HCT116 (cell line): ENCODE measurements around the gene CCL24. TPM values are rescaled to one million over a fixed set of nuclear protein-coding genes. Genes with fewer than 3 reads are reported as not detected.

ENCODE experiments used
- ATAC-seq: fragments of 200-7000 bp; cut with Tn5 transposase; 2 replicates; pipeline ENCODE4 v1.9.1; 2020; ENCODE audit warnings: mild to moderate bottlenecking, moderate library complexity
- BruUV-seq: library from RNA; stranded (reverse); fragments of 400-500 nt; replicated peaks from 2 replicates; lab custom pipeline; 2021; lab: Mats Ljungman, UMichigan
- CTCF ChIA-PET: fragments of 300-600 bp; sonication (Branson Sonifier 250); formaldehyde crosslinking; loops from one replicate; lab custom pipeline; 2021; ENCODE audit warnings: antibody characterized with exemption; lab: Charles Lee
- POLR2A ChIA-PET: fragments of 300-600, 350-600 bp; sonication (Branson Sonifier 250); formaldehyde crosslinking; loops from one replicate; lab custom pipeline; 2021; ENCODE audit warnings: antibody characterized with exemption; lab: Charles Lee
- RAD21 ChIA-PET, 2 experiments: fragments of 300-600 bp; sonication (Branson Sonifier 250); formaldehyde crosslinking; loops; one replicate each; lab custom pipeline; 2023; ENCODE audit warnings: low total read pairs in 2 of 2; ENCODE audit not compliant: uncharacterized antibody in 2 of 2, unreplicated experiment in 2 of 2, low non-redundant PET in 1 of 2; lab: Charles Lee
- DNase-seq: peaks from one replicate; pipeline ENCODE4 v3.0.0-alpha.2; 2010; ENCODE audit warnings: low read depth, low spot score
- H2AFZ ChIP-seq: fragments of 200-600 bp; shearing (Covaris generic), sonication (generic); 2 replicates; pipeline ENCODE4 v1.6.1; 2017; ENCODE audit warnings: low read depth, mixed run types, mixed read lengths, antibody characterized with exemption, low read length; ENCODE audit not compliant: poor library complexity, severe bottlenecking
- H3K27ac ChIP-seq: 2 replicates; pipeline ENCODE4 v1.5.1; 2012; ENCODE audit warnings: low read depth, low read length
- H3K27me3 ChIP-seq: fragments of 200-600 bp; sonication (generic); 2 replicates; pipeline ENCODE4 v1.6.1; 2016; ENCODE audit warnings: mixed run types, low read length, mixed read lengths; ENCODE audit not compliant: insufficient read depth
- H3K36me3 ChIP-seq, 2 experiments: fragments of 200-500 bp in 1 of 2; fragments of 200-600 bp in 1 of 2; sonication (Bioruptor generic) in 1 of 2; sonication (generic) in 1 of 2; 2 replicates each; pipeline versions ENCODE4 v1.5.1 to v1.6.1; 2014 to 2016; ENCODE audit warnings: low read length in 2 of 2, inconsistent platforms in 1 of 2, mixed read lengths in 1 of 2, mixed run types in 1 of 2; ENCODE audit not compliant: insufficient read depth in 2 of 2, control insufficient read depth in 1 of 2
- H3K4me1 ChIP-seq, 2 experiments: fragments of 200-600 bp in 1 of 2; sonication (generic) in 1 of 2; 2 replicates each; pipeline versions ENCODE4 v1.5.1 to v1.6.1; 2012 to 2017; ENCODE audit warnings: low read length in 2 of 2, inconsistent platforms in 1 of 2, mild to moderate bottlenecking in 1 of 2, mixed read lengths in 1 of 2, mixed run types in 1 of 2, moderate library complexity in 1 of 2; ENCODE audit not compliant: insufficient read depth in 2 of 2, control insufficient read depth in 1 of 2
- H3K4me2 ChIP-seq: fragments of 200-600 bp; sonication (generic); 2 replicates; pipeline ENCODE4 v1.6.1; 2017; ENCODE audit warnings: mixed run types, low read length, mixed read lengths
- H3K4me3 ChIP-seq, 2 experiments: fragments of 200-600 bp in 1 of 2; sonication (generic) in 1 of 2; replicated peaks in 1 of 2; 2 replicates each; pipeline ENCODE4 v1.5.1; 2011 to 2016; ENCODE audit warnings: low read length in 2 of 2, control low read depth in 1 of 2, low read depth in 1 of 2, mild to moderate bottlenecking in 1 of 2, mixed read lengths in 1 of 2, mixed run types in 1 of 2
- H3K79me2 ChIP-seq: fragments of 200-600 bp; sonication (generic); 2 replicates; pipeline ENCODE4 v1.6.1; 2017; ENCODE audit warnings: mild to moderate bottlenecking, mixed run types, low read length, moderate library complexity, mixed read lengths; ENCODE audit not compliant: insufficient read depth
- H3K9ac ChIP-seq: fragments of 200-600 bp; sonication (generic); 2 replicates; pipeline ENCODE4 v1.6.1; 2016; ENCODE audit warnings: low read length, mixed read lengths
- H3K9me2 ChIP-seq: fragments of 200-600 bp; sonication (generic), shearing (Covaris generic); 2 replicates; pipeline ENCODE4 v1.6.1; 2017; ENCODE audit warnings: mixed run types, mild to moderate bottlenecking, moderate library complexity; ENCODE audit not compliant: insufficient read depth
- H3K9me3 ChIP-seq, 2 experiments: fragments of 200-500 bp in 1 of 2; fragments of 200-600 bp in 1 of 2; sonication (Bioruptor generic) in 1 of 2; sonication (generic) in 1 of 2; 2 replicates each; pipeline ENCODE4 v1.6.1; 2014 to 2017; ENCODE audit warnings: low read length in 2 of 2, mixed read lengths in 2 of 2, inconsistent platforms in 1 of 2, low read depth in 1 of 2, mild to moderate bottlenecking in 1 of 2, mixed run types in 1 of 2, moderate library complexity in 1 of 2; ENCODE audit not compliant: control insufficient read depth in 1 of 2, insufficient read depth in 1 of 2
- H4K20me1 ChIP-seq: fragments of 200-600 bp; sonication (generic), shearing (Covaris generic); 2 replicates; pipeline ENCODE4 v1.6.1; 2017; ENCODE audit warnings: mixed run types, mild to moderate bottlenecking, moderate library complexity; ENCODE audit not compliant: insufficient read depth
- EZH2 ChIP-seq: fragments of 200-600 bp; sonication (generic); IDR thresholded peaks from 2 replicates; pipeline ENCODE4 v1.6.1; 2017; ENCODE audit warnings: antibody characterized with exemption, mixed run types
- EZH2phosphoT487 ChIP-seq: fragments of 200-600 bp; IDR thresholded peaks from 2 replicates; pipeline ENCODE4 v1.6.1; 2018; ENCODE audit warnings: antibody characterized with exemption, borderline replicate concordance
- FOSL1 ChIP-seq: IDR thresholded peaks from 2 replicates; pipeline ENCODE4 v1.6.1; 2012; ENCODE audit warnings: low read depth
- POLR2AphosphoS5 ChIP-seq: IDR thresholded peaks from 2 replicates; pipeline ENCODE4 v1.6.1; 2011; ENCODE audit warnings: mild to moderate bottlenecking, low read depth, low read length, moderate library complexity
- RAD21 ChIP-seq: IDR thresholded peaks from 2 replicates; pipeline ENCODE4 v1.6.1; 2012; ENCODE audit warnings: low read depth, mild to moderate bottlenecking
- SP1 ChIP-seq: IDR thresholded peaks from 2 replicates; pipeline ENCODE4 v1.6.1; 2012; ENCODE audit warnings: low read depth
- SRF ChIP-seq: IDR thresholded peaks from 2 replicates; pipeline ENCODE4 v1.6.1; 2012; ENCODE audit warnings: low read depth
- TCF7L2 ChIP-seq: IDR thresholded peaks from 2 replicates; pipeline ENCODE4 v1.7.0; 2011; ENCODE audit warnings: borderline replicate concordance, inconsistent platforms; ENCODE audit not compliant: insufficient read depth, insufficient read length; ENCODE audit errors: extremely low read depth
- YY1 ChIP-seq: IDR thresholded peaks from 2 replicates; pipeline ENCODE4 v1.6.1; 2011; ENCODE audit warnings: low read length, low read depth, moderate library complexity, mild to moderate bottlenecking; ENCODE audit not compliant: insufficient replicate concordance; ENCODE audit errors: extremely low read depth
- ZNF274 ChIP-seq: fragments of 200-500 bp; sonication (Bioruptor generic); IDR thresholded peaks from 2 replicates; pipeline ENCODE4 v1.6.1; 2014; ENCODE audit warnings: mild to moderate bottlenecking, low read depth, low read length, inconsistent platforms
- intact Hi-C: fragments of 100-400 bp; cut with micrococcal nuclease; formaldehyde crosslinking; loops from 2 replicates; pipeline ENCODE4 v1.10.0; 2022
- total RNA-seq: library from RNA; stranded (reverse); gene quantifications from one replicate; pipeline ENCODE4 v1.2.1, GENCODE V29; 2021; ENCODE audit not compliant: unreplicated experiment
- TF ChIP-seq, protein P1 (sequence below): IDR thresholded peaks from 2 replicates; pipeline ENCODE4 v1.6.1; 2011; ENCODE audit warnings: mild to moderate bottlenecking, low read length, moderate library complexity; ENCODE audit not compliant: insufficient replicate concordance; ENCODE audit errors: extremely low read depth
- TF ChIP-seq, protein P2 (sequence below): IDR thresholded peaks from 2 replicates; pipeline ENCODE4 v1.6.1; 2012
- TF ChIP-seq, protein P3 (sequence below), 3 experiments: fragments of 200-600 bp in 1 of 3; sonication (generic) in 1 of 3; IDR thresholded peaks in 2 of 3; conservative IDR thresholded peaks in 1 of 3; 2 replicates each; pipeline ENCODE4 v1.5.1; 2012 to 2017; ENCODE audit warnings: low read depth in 2 of 3, low read length in 2 of 3, antibody characterized with exemption in 1 of 3, borderline replicate concordance in 1 of 3, control low read depth in 1 of 3, mild to moderate bottlenecking in 1 of 3, mixed read lengths in 1 of 3, mixed run types in 1 of 3, moderate library complexity in 1 of 3; ENCODE audit not compliant: insufficient read depth in 1 of 3

The CCL24 gene
- total RNA-seq, 1 experiment from 2014 or later: not detected

DNA sequence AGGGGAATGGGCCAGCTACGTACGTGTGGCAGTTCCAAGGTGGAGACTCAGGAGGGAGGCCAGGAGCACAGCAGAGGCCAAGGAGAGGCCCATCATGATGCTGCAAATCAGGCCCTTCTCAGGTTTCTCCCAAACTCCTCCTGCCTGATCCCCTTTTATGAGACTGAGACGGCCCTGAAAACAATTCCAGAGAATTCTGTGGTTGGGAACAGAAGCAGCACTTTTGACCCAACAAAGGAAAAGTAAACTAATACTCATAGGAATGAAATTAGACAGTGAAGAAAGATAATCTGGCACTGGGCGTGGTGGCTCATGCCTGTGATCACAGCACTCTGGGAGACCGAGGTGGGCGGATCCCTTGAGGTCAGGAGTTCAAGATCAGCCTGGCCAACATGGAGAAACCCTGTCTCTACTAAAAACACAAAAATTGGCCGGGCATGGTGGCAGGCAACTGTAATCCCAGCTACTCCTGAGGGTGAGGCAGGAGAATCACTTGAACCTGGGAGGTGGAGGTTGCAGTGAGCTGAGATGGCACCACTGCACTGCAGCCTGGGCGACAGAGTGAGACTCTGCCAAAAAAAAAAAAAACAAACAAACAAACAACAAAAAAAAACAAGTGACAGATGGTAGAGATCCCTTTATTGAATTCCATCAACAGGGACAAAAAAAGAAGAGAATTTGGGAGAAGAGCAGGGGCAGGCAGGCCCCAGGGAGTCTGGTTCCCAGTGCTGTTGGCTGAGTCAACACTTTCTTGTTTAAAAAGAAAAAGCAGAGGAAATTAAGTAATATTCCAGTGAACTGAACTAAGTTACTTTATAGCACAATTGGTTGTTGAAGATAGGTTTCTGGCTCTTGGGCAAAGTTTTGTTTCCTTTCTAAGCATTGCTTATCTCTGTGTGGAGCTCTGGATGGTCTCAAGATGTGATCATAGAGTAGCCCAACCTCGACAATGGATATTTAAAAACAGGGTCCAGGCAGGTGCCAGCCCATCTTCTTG lies 41.2 kb downstream of the CCL24 start, which contains the start of gene CCL26:
Gene CCL26 (minus strand): TSS at position 131 of the 997 bp plus-strand sequence. CDS start 35 bp downstream, at position 96.
- TF ChIP-seq SRF: no peak
- TF ChIP-seq RAD21: no peak
- TF ChIP-seq EZH2phosphoT487: no peak
- TF ChIP-seq, protein P1, sequence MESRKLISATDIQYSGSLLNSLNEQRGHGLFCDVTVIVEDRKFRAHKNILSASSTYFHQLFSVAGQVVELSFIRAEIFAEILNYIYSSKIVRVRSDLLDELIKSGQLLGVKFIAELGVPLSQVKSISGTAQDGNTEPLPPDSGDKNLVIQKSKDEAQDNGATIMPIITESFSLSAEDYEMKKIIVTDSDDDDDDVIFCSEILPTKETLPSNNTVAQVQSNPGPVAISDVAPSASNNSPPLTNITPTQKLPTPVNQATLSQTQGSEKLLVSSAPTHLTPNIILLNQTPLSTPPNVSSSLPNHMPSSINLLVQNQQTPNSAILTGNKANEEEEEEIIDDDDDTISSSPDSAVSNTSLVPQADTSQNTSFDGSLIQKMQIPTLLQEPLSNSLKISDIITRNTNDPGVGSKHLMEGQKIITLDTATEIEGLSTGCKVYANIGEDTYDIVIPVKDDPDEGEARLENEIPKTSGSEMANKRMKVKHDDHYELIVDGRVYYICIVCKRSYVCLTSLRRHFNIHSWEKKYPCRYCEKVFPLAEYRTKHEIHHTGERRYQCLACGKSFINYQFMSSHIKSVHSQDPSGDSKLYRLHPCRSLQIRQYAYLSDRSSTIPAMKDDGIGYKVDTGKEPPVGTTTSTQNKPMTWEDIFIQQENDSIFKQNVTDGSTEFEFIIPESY: no peak
- TF ChIP-seq, protein P2, sequence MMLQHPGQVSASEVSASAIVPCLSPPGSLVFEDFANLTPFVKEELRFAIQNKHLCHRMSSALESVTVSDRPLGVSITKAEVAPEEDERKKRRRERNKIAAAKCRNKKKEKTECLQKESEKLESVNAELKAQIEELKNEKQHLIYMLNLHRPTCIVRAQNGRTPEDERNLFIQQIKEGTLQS: no peak
- no peak for TF ChIP-seq POLR2AphosphoS5
- no peak for TF ChIP-seq EZH2
- no peak for TF ChIP-seq FOSL1
- no peak for TF ChIP-seq YY1
- TF ChIP-seq TCF7L2: no peak
- TF ChIP-seq, protein P3, sequence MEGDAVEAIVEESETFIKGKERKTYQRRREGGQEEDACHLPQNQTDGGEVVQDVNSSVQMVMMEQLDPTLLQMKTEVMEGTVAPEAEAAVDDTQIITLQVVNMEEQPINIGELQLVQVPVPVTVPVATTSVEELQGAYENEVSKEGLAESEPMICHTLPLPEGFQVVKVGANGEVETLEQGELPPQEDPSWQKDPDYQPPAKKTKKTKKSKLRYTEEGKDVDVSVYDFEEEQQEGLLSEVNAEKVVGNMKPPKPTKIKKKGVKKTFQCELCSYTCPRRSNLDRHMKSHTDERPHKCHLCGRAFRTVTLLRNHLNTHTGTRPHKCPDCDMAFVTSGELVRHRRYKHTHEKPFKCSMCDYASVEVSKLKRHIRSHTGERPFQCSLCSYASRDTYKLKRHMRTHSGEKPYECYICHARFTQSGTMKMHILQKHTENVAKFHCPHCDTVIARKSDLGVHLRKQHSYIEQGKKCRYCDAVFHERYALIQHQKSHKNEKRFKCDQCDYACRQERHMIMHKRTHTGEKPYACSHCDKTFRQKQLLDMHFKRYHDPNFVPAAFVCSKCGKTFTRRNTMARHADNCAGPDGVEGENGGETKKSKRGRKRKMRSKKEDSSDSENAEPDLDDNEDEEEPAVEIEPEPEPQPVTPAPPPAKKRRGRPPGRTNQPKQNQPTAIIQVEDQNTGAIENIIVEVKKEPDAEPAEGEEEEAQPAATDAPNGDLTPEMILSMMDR (IDR thresholded peaks at IDR 0.05 in 2 of 3, conservative IDR thresholded peaks at IDR 0.05 in 1 of 3; ENCODE audit: borderline replicate concordance in 1 of 3, insufficient read depth in 1 of 3, low read depth in 2 of 3, low read length in 2 of 3): no peak
- TF ChIP-seq SP1: no peak
- no peak for TF ChIP-seq ZNF274
- ChIA-PET POLR2A (no interaction called here), CTCF (interaction anchor here (1.5 kb wide), 1 partner anchor 10 kb away, joined by 8 read pairs; no protein-coding TSS in a partner anchor), RAD21 (no interaction called here)
- Histone ChIP-seq H3K4me3 (no peak within 1 kb of the TSS), H3K9me2 (no peaks in the 10 kb centered on the region), H3K27me3 (no peaks in the 10 kb centered on the region), H2AFZ (peak within 1 kb of the TSS; percentile 90), H3K36me3 (no peaks in the 10 kb centered on the region), H3K4me1 (peaks cover 6 to 20% of the 10 kb centered on the region in 2 experiments; a peak in 3 of 4 replicates), H3K27ac (no peak within 1 kb of the TSS), H3K79me2 (no peaks in the 10 kb centered on the region), H4K20me1 (no peaks in the 10 kb centered on the region), H3K4me2 (peak within 1 kb of the TSS; percentile 61), H3K9ac (no peak within 1 kb of the TSS), H3K9me3 (no peaks in the 10 kb centered on the region)
- peak; percentile 68 for ATAC-seq
- DNase-seq: no peak
- no TSS peak for BruUV-seq
- intact Hi-C loops: no loop called here
